NT2/D1 (cell line): ENCODE measurements around the gene STIM2.

Experiments
- DNase-seq: peaks from one replicate; pipeline ENCODE4 v3.0.0-alpha.2; 2011; ENCODE audit warnings: low read depth, low spot score
- H3K27me3 ChIP-seq: 2 replicates; pipeline ENCODE4 v1.6.0; 2011; ENCODE audit warnings: mild to moderate bottlenecking; ENCODE audit not compliant: insufficient read length, insufficient read depth
- H3K36me3 ChIP-seq: 2 replicates; pipeline ENCODE4 v1.6.1; 2011; ENCODE audit warnings: mild to moderate bottlenecking, low read length, mixed read lengths; ENCODE audit not compliant: insufficient read depth, insufficient read length
- H3K4me1 ChIP-seq: 2 replicates; pipeline ENCODE4 v1.5.1; 2011; ENCODE audit not compliant: insufficient read depth, insufficient read length
- H3K4me3 ChIP-seq: 2 replicates; pipeline ENCODE4 v1.5.1; 2011; ENCODE audit warnings: low read depth; ENCODE audit not compliant: insufficient read length
- H3K9ac ChIP-seq: 2 replicates; pipeline ENCODE4 v1.6.0; 2011; ENCODE audit warnings: low read depth; ENCODE audit not compliant: insufficient read length
- H3K9me3 ChIP-seq: 2 replicates; pipeline ENCODE4 v1.5.1; 2011; ENCODE audit warnings: mild to moderate bottlenecking, low read length; ENCODE audit not compliant: insufficient read depth
- SUZ12 ChIP-seq: IDR thresholded peaks from 2 replicates; pipeline ENCODE4 v1.6.1; 2011; ENCODE audit not compliant: insufficient read length, insufficient read depth; ENCODE audit errors: extremely low read depth
- YY1 ChIP-seq: IDR thresholded peaks from 2 replicates; pipeline ENCODE4 v1.6.1; 2011; ENCODE audit not compliant: insufficient read length, insufficient read depth
- ZNF274 ChIP-seq: IDR thresholded peaks from 2 replicates; pipeline ENCODE4 v1.6.1; 2011; ENCODE audit warnings: mild to moderate bottlenecking, low read depth, low read length

The STIM2 gene

GRCh38 chr4:26993967-26994366, 133.3 kb downstream of the STIM2 start:
- H3K4me1 ChIP-seq: no peaks in the 10 kb centered on the region
- H3K9me3 ChIP-seq: no peaks in the 10 kb centered on the region
- no peak for TF ChIP-seq SUZ12
- no peak overlapping the region for H3K9ac ChIP-seq
- DNase-seq: no peak
- no peak overlapping the region for H3K4me3 ChIP-seq
- no peaks in the 10 kb centered on the region for H3K27me3 ChIP-seq
- H3K36me3 ChIP-seq: peaks cover 3% of the 10 kb centered on the region

GRCh38 chr4:26995316-26995715, 134.7 kb downstream of the STIM2 start:
- H3K4me3 ChIP-seq: no peak overlapping the region
- no peak overlapping the region for H3K9ac ChIP-seq
- no peak for DNase-seq
- no peaks in the 10 kb centered on the region for H3K9me3 ChIP-seq
- TF ChIP-seq SUZ12 (no peak), ZNF274 (no peak), YY1 (no peak)
- H3K4me1 ChIP-seq: no peaks in the 10 kb centered on the region
- no peaks in the 10 kb centered on the region for H3K27me3 ChIP-seq
- H3K36me3 ChIP-seq: peaks cover 3% of the 10 kb centered on the region

- Histone ChIP-seq H3K9ac (no peak overlapping the region), H3K4me1 (no peaks in the 10 kb centered on the region), H3K36me3 (peaks cover 3% of the 10 kb centered on the region), H3K9me3 (no peaks in the 10 kb centered on the region), H3K4me3 (no peak overlapping the region), H3K27me3 (no peaks in the 10 kb centered on the region)
- no peak for TF ChIP-seq SUZ12
- no peak for DNase-seq
Measured at GRCh38 chr4:26996745-26997144, 136.1 kb downstream of the STIM2 start.

- Histone ChIP-seq H3K36me3 (peaks cover 7% of the 10 kb centered on the region), H3K9me3 (no peaks in the 10 kb centered on the region), H3K4me3 (no peak overlapping the region), H3K9ac (no peak overlapping the region), H3K4me1 (no peaks in the 10 kb centered on the region), H3K27me3 (no peaks in the 10 kb centered on the region)
- no peak for DNase-seq
- no peak for TF ChIP-seq YY1
Measured at GRCh38 chr4:26999689-27000088, 139.0 kb downstream of the STIM2 start.

- TF ChIP-seq ZNF274 (no peak), YY1 (no peak), SUZ12 (no peak)
- Histone ChIP-seq H3K9ac (no peak overlapping the region), H3K9me3 (no peaks in the 10 kb centered on the region), H3K27me3 (no peaks in the 10 kb centered on the region), H3K36me3 (peaks cover 7% of the 10 kb centered on the region), H3K4me1 (no peaks in the 10 kb centered on the region), H3K4me3 (no peak overlapping the region)
- DNase-seq: no peak
Measured at GRCh38 chr4:27000122-27000521, 139.5 kb downstream of the STIM2 start.

- Histone ChIP-seq H3K4me1 (no peaks in the 10 kb centered on the region), H3K36me3 (peaks cover 6% of the 10 kb centered on the region), H3K9ac (no peak overlapping the region), H3K9me3 (no peaks in the 10 kb centered on the region), H3K27me3 (no peaks in the 10 kb centered on the region), H3K4me3 (no peak overlapping the region)
- no peak for TF ChIP-seq ZNF274
- TF ChIP-seq SUZ12: no peak
- no peak for DNase-seq
Measured at GRCh38 chr4:27000820-27001219, 140.2 kb downstream of the STIM2 start.

- Histone ChIP-seq H3K36me3 (peaks cover 4% of the 10 kb centered on the region), H3K9me3 (no peaks in the 10 kb centered on the region), H3K4me3 (no peak overlapping the region), H3K9ac (no peak overlapping the region), H3K27me3 (no peaks in the 10 kb centered on the region), H3K4me1 (no peaks in the 10 kb centered on the region)
- DNase-seq: no peak
- TF ChIP-seq SUZ12: no peak
- no peak for TF ChIP-seq YY1
- TF ChIP-seq ZNF274: no peak
Measured at GRCh38 chr4:27001398-27002164, 140.9 kb downstream of the STIM2 start.
